ENCODE measurements around the gene COA5. TPM values are rescaled to one million over a fixed set of nuclear protein-coding genes. Genes with fewer than 3 reads are reported as not detected.
A peak's percentile ranks its signal among the peaks of the same experiment; 100 is the strongest.

COA5 gene
- total RNA-seq, 2 donors from 2014 or later, result 19.8 to 22.3 TPM

GRCh38 chr2:98565286-98565860 is 42.9 kb downstream of the COA5 start:
- H3K36me3 ChIP-seq, result peaks cover 51% of the 10 kb centered on the region
- no peak for DNase-seq (ENCODE audit: low spot score)
- peaks cover 0 to 40% of the 10 kb centered on the region in 2 donors for H3K4me1 ChIP-seq
- no peak overlapping the region for H3K27ac ChIP-seq
- no peaks in the 10 kb centered on the region for H3K27me3 ChIP-seq
- H3K9me3 ChIP-seq, result no peaks in the 10 kb centered on the region
- no peak for TF ChIP-seq CTCF (IDR thresholded peaks at IDR 0.05)
- H3K4me3 ChIP-seq, result no peak overlapping the region

- no peak overlapping the region for H3K27ac ChIP-seq
- TF ChIP-seq CTCF (IDR thresholded peaks at IDR 0.05), result no peak
- H3K9me3 ChIP-seq, result no peaks in the 10 kb centered on the region
- no peak for DNase-seq (ENCODE audit: low spot score)
- H3K27me3 ChIP-seq, result no peaks in the 10 kb centered on the region
- peaks cover 0 to 45% of the 10 kb centered on the region in 2 donors for H3K4me1 ChIP-seq
- H3K36me3 ChIP-seq, result peaks cover 46% of the 10 kb centered on the region
- H3K4me3 ChIP-seq, result no peak overlapping the region
Measured at GRCh38 chr2:98564541-98565132, 43.7 kb downstream of the COA5 start.

GRCh38 chr2:98563394-98563793 is 44.9 kb downstream of the COA5 start:
- no peak for TF ChIP-seq CTCF (IDR thresholded peaks at IDR 0.05)
- DNase-seq (ENCODE audit: low spot score), result no peak
- Histone ChIP-seq H3K27ac (no peak overlapping the region), H3K27me3 (no peaks in the 10 kb centered on the region), H3K9me3 (no peaks in the 10 kb centered on the region), H3K4me1 (peaks cover 0 to 47% of the 10 kb centered on the region in 2 donors), H3K36me3 (peaks cover 47% of the 10 kb centered on the region), H3K4me3 (no peak overlapping the region)

GRCh38 chr2:98561902-98562695 is 46.2 kb downstream of the COA5 start:
- peaks cover 43% of the 10 kb centered on the region for H3K36me3 ChIP-seq
- no peak for DNase-seq (ENCODE audit: low spot score)
- H3K9me3 ChIP-seq, result no peaks in the 10 kb centered on the region
- H3K4me3 ChIP-seq, result no peak overlapping the region
- TF ChIP-seq CTCF (IDR thresholded peaks at IDR 0.05), result no peak
- peaks cover 0 to 47% of the 10 kb centered on the region in 2 donors for H3K4me1 ChIP-seq
- peak overlapping the region; percentile 41 to 69 for H3K27ac ChIP-seq
- H3K27me3 ChIP-seq, result no peaks in the 10 kb centered on the region

- Histone ChIP-seq H3K4me3 (no peak overlapping the region), H3K9me3 (no peaks in the 10 kb centered on the region), H3K27ac (peak overlapping the region in 1 of 2 donors; percentile 69), H3K4me1 (peaks cover 0 to 47% of the 10 kb centered on the region in 2 donors), H3K36me3 (peaks cover 36% of the 10 kb centered on the region), H3K27me3 (no peaks in the 10 kb centered on the region)
- no peak for TF ChIP-seq CTCF (IDR thresholded peaks at IDR 0.05)
- no peak for DNase-seq (ENCODE audit: low spot score)
Measured at GRCh38 chr2:98561018-98561417, 47.3 kb downstream of the COA5 start.
